Activated CD4-positive, alpha-beta T cell treated with anti-CD3 and anti-CD28 coated beads for 36 hours (primary cell): ENCODE results near the gene C8G. TPM values are rescaled to one million over a fixed set of nuclear protein-coding genes. Genes with fewer than 3 reads are reported as not detected.

Experiments
- ATAC-seq: fragments of 200-7000 bp; cut with Tn5 transposase; one replicate; pipeline ENCODE4 v1.10.0; 2021; ENCODE audit warnings: mild to moderate bottlenecking, moderate library complexity
- CTCF ChIA-PET: fragments of 350-600 bp; sonication (Branson Sonifier 250); formaldehyde crosslinking; loops from one replicate; lab custom pipeline; 2021; ENCODE audit warnings: antibody characterized with exemption; lab: Charles Lee
- POLR2A ChIA-PET: fragments of 350-600 bp; sonication (Branson Sonifier 250); formaldehyde crosslinking; loops from one replicate; lab custom pipeline; 2021; ENCODE audit warnings: antibody characterized with exemption, inconsistent platforms; lab: Charles Lee
- DNase-seq: peaks from one replicate; pipeline ENCODE4 v3.0.0-alpha.2; 2020
- H3K27ac Mint-ChIP-seq: one replicate; pipeline ENCODE4 v1.8.0; 2021; ENCODE audit warnings: mixed read lengths
- H3K27me3 Mint-ChIP-seq: one replicate; pipeline ENCODE4 v1.8.0; 2021; ENCODE audit warnings: mixed read lengths
- H3K36me3 Mint-ChIP-seq: one replicate; pipeline ENCODE4 v1.8.0; 2021; ENCODE audit warnings: low read depth, mixed read lengths
- H3K4me1 Mint-ChIP-seq: one replicate; pipeline ENCODE4 v1.8.0; 2021; ENCODE audit warnings: mixed read lengths
- H3K4me3 Mint-ChIP-seq: one replicate; pipeline ENCODE4 v1.8.0; 2021; ENCODE audit warnings: mild to moderate bottlenecking, moderate library complexity, mixed read lengths
- H3K9me3 Mint-ChIP-seq: one replicate; pipeline ENCODE4 v1.8.0; 2021; ENCODE audit warnings: low read depth, mixed read lengths
- intact Hi-C, 2 experiments: fragments of 100-400 bp; cut with DNase I in 1 of 2; cut with micrococcal nuclease in 1 of 2; formaldehyde crosslinking; loops; one replicate each; pipeline versions ENCODE4 v1.14.2 to v1.15.1; 2022 to 2024; cut with DNase I, micrococcal nuclease
- total RNA-seq, 2 experiments: library from RNA; stranded (reverse); gene quantifications; one replicate each; pipeline ENCODE4 v1.2.3, GENCODE V29; 2021

C8G gene
- total RNA-seq, 2 experiments from 2014 or later: 0.77 TPM; not detected in 1

GRCh38 chr9:136906266-136906665, 38.8 kb upstream of the C8G start:
- intact Hi-C loops: no loop called here
- ChIA-PET CTCF (no interaction called here), POLR2A (no interaction called here)
- H3K4me1 Mint-ChIP-seq: peaks cover 32% of the 10 kb centered on the region
- no peak overlapping the region for H3K4me3 Mint-ChIP-seq
- H3K27me3 Mint-ChIP-seq: no peaks in the 10 kb centered on the region
- no peaks in the 10 kb centered on the region for H3K9me3 Mint-ChIP-seq
- no peak for DNase-seq
- peak overlapping the region; percentile 38 for H3K27ac Mint-ChIP-seq
- ATAC-seq: no peak
- H3K36me3 Mint-ChIP-seq: peaks cover 64% of the 10 kb centered on the region

- CTCF ChIA-PET: interaction anchor here (0.8 kb wide), 1 partner anchor 14 kb away, joined by 6 read pairs; no protein-coding TSS in a partner anchor
- ATAC-seq (no peak), DNase-seq (no peak)
- H3K27me3 Mint-ChIP-seq: no peaks in the 10 kb centered on the region
- POLR2A ChIA-PET: no interaction called here
- H3K4me3 Mint-ChIP-seq: no peak overlapping the region
- peaks cover 60% of the 10 kb centered on the region for H3K36me3 Mint-ChIP-seq
- intact Hi-C loops: no loop called here
- no peaks in the 10 kb centered on the region for H3K9me3 Mint-ChIP-seq
- H3K27ac Mint-ChIP-seq: no peak overlapping the region
- H3K4me1 Mint-ChIP-seq: peaks cover 22% of the 10 kb centered on the region
These were observed 37.8 kb upstream of the C8G start for GRCh38 chr9:136907011-136907914.

GRCh38 chr9:136910197-136910900, 34.7 kb upstream of the C8G start:
- Mint-ChIP-seq H3K4me1 (peaks cover 8% of the 10 kb centered on the region), H3K4me3 (no peak overlapping the region), H3K9me3 (no peaks in the 10 kb centered on the region), H3K27ac (no peak overlapping the region), H3K36me3 (peaks cover 45% of the 10 kb centered on the region), H3K27me3 (no peaks in the 10 kb centered on the region)
- CTCF ChIA-PET: interaction anchor here (0.7 to 1.2 kb wide), 3 partner anchors 12 to 97 kb away, joined by 3 read pairs; no protein-coding TSS in a partner anchor
- no peak for DNase-seq
- intact Hi-C loops: no loop called here
- POLR2A ChIA-PET: no interaction called here
- ATAC-seq: no peak

GRCh38 chr9:136910901-136911245, 34.2 kb upstream of the C8G start:
- no peak for DNase-seq
- Mint-ChIP-seq H3K4me1 (peaks cover 8% of the 10 kb centered on the region), H3K27ac (no peak overlapping the region), H3K4me3 (no peak overlapping the region), H3K9me3 (no peaks in the 10 kb centered on the region), H3K27me3 (no peaks in the 10 kb centered on the region), H3K36me3 (peaks cover 44% of the 10 kb centered on the region)
- intact Hi-C loops: no loop called here
- POLR2A ChIA-PET: interaction anchor here (0.7 kb wide), 1 partner anchor 85 kb away, joined by 4 read pairs; no protein-coding TSS in a partner anchor
- CTCF ChIA-PET: interaction anchor here (0.6 to 1.2 kb wide), 3 partner anchors 60 to 117 kb away, joined by 3 read pairs; no protein-coding TSS in a partner anchor
- peak; percentile 42 for ATAC-seq

GRCh38 chr9:136913701-136914438, 31.2 kb upstream of the C8G start:
- intact Hi-C loops: no loop called here
- peak overlapping the region; percentile 17 for H3K27ac Mint-ChIP-seq
- H3K36me3 Mint-ChIP-seq: peaks cover 40% of the 10 kb centered on the region
- H3K27me3 Mint-ChIP-seq: no peaks in the 10 kb centered on the region
- no peak overlapping the region for H3K4me3 Mint-ChIP-seq
- H3K4me1 Mint-ChIP-seq: peaks cover 10% of the 10 kb centered on the region
- CTCF ChIA-PET: no interaction called here
- DNase-seq (no peak), ATAC-seq (no peak)
- POLR2A ChIA-PET: no interaction called here
- H3K9me3 Mint-ChIP-seq: no peaks in the 10 kb centered on the region

- peak; percentile 53 for ATAC-seq
These were observed 29.3 kb upstream of the C8G start for GRCh38 chr9:136915632-136916329.

GRCh38 chr9:136916330-136917184, 28.5 kb upstream of the C8G start:
- Mint-ChIP-seq H3K27me3 (no peaks in the 10 kb centered on the region), H3K4me3 (no peak overlapping the region), H3K36me3 (peaks cover 42% of the 10 kb centered on the region), H3K4me1 (peaks cover 10% of the 10 kb centered on the region), H3K27ac (no peak overlapping the region), H3K9me3 (no peaks in the 10 kb centered on the region)
- ATAC-seq (peak; percentile 77), DNase-seq (no peak)
- CTCF ChIA-PET: no interaction called here
- POLR2A ChIA-PET: no interaction called here
- intact Hi-C loops: no loop called here

More at GRCh38 chr9:136915632-136916329, 29.3 kb upstream of the C8G start:
- intact Hi-C loops: no loop called here
- ChIA-PET CTCF (no interaction called here), POLR2A (no interaction called here)
- Mint-ChIP-seq H3K27ac (peak overlapping the region; percentile 2), H3K4me1 (peaks cover 10% of the 10 kb centered on the region), H3K36me3 (peaks cover 43% of the 10 kb centered on the region), H3K4me3 (no peak overlapping the region), H3K9me3 (no peaks in the 10 kb centered on the region), H3K27me3 (no peaks in the 10 kb centered on the region)
- no peak for DNase-seq

GRCh38 chr9:136917902-136918301, 27.1 kb upstream of the C8G start:
- no peaks in the 10 kb centered on the region for H3K9me3 Mint-ChIP-seq
- H3K36me3 Mint-ChIP-seq: peaks cover 44% of the 10 kb centered on the region
- H3K4me1 Mint-ChIP-seq: peaks cover 10% of the 10 kb centered on the region
- ATAC-seq (no peak), DNase-seq (no peak)
- H3K27ac Mint-ChIP-seq: no peak overlapping the region
- intact Hi-C loops: no loop called here
- ChIA-PET CTCF (no interaction called here), POLR2A (no interaction called here)
- no peak overlapping the region for H3K4me3 Mint-ChIP-seq
- H3K27me3 Mint-ChIP-seq: no peaks in the 10 kb centered on the region

GRCh38 chr9:136920069-136920468, 25.0 kb upstream of the C8G start:
- no peak for ATAC-seq
- Mint-ChIP-seq H3K4me1 (peaks cover 10% of the 10 kb centered on the region), H3K9me3 (no peaks in the 10 kb centered on the region), H3K4me3 (no peak overlapping the region), H3K36me3 (peaks cover 42% of the 10 kb centered on the region), H3K27ac (no peak overlapping the region), H3K27me3 (no peaks in the 10 kb centered on the region)
- no peak for DNase-seq
- POLR2A ChIA-PET: interaction anchor here (0.6 kb wide), 1 partner anchor 1094 kb away, joined by 3 read pairs; no protein-coding TSS in a partner anchor
- intact Hi-C loops: no loop called here
- CTCF ChIA-PET: interaction anchor here (0.9 kb wide), 1 partner anchor 135 kb away, joined by 3 read pairs; no protein-coding TSS in a partner anchor

- H3K4me1 Mint-ChIP-seq: peaks cover 5% of the 10 kb centered on the region
- ATAC-seq (no peak), DNase-seq (no peak)
- CTCF ChIA-PET: interaction anchor here (0.9 kb wide), 1 partner anchor 135 kb away, joined by 3 read pairs; no protein-coding TSS in a partner anchor
- peaks cover 40% of the 10 kb centered on the region for H3K36me3 Mint-ChIP-seq
- intact Hi-C loops: no loop called here
- POLR2A ChIA-PET: interaction anchor here (0.6 kb wide), 1 partner anchor 1094 kb away, joined by 3 read pairs; no protein-coding TSS in a partner anchor
- H3K27ac Mint-ChIP-seq: no peak overlapping the region
- no peaks in the 10 kb centered on the region for H3K27me3 Mint-ChIP-seq
- no peaks in the 10 kb centered on the region for H3K9me3 Mint-ChIP-seq
- no peak overlapping the region for H3K4me3 Mint-ChIP-seq
These were observed 24.3 kb upstream of the C8G start for GRCh38 chr9:136920734-136921231.
